ENCODE data around the gene CTDP1.

- TF ChIP-seq CTCF (IDR thresholded peaks at IDR 0.05) (no peak), POLR2A (IDR thresholded peaks at IDR 0.05) (no peak), EP300 (IDR thresholded peaks at IDR 0.05) (no peak)
These were observed 49.1 kb upstream of the CTDP1 start for GRCh38 chr18:79630281-79631095.

Data from tibial nerve (tissue), 4 donors.